A673 (cell line): ENCODE results near the gene CXorf51A. TPM values are rescaled to one million over a fixed set of nuclear protein-coding genes. Genes with fewer than 3 reads are reported as not detected.
"Not testable (repeated sequence)": the region's sequence is repeated elsewhere in the genome, so short reads cannot be mapped to it uniquely, and the experiment has no call there.

Experiments
- BruUV-seq: library from RNA; stranded (reverse); fragments of 400-500 nt; replicated peaks from 2 replicates; lab custom pipeline; 2021; lab: Mats Ljungman, UMichigan
- CTCF ChIA-PET: fragments of 300-600 bp; sonication (Branson Sonifier 250); formaldehyde crosslinking; loops from one replicate; lab custom pipeline; 2022; ENCODE audit warnings: antibody characterized with exemption; lab: Charles Lee
- POLR2A ChIA-PET: fragments of 300-600 bp; sonication (Branson Sonifier 250); formaldehyde crosslinking; loops from one replicate; lab custom pipeline; 2022; ENCODE audit warnings: antibody characterized with exemption; ENCODE audit not compliant: low non-redundant PET; lab: Charles Lee
- DNase-seq: peaks from one replicate; pipeline ENCODE4 v3.0.0-alpha.2; 2015; ENCODE audit warnings: low spot score
- H3K27ac ChIP-seq: fragments of 200-600 bp; sonication (generic); 2 replicates; pipeline ENCODE4 v1.5.1; 2016; ENCODE audit warnings: mixed run types, low read depth, mild to moderate bottlenecking, mixed read lengths, antibody characterized with exemption, low read length; ENCODE audit not compliant: poor library complexity, severe bottlenecking
- H3K27me3 ChIP-seq: fragments of 200-600 bp; sonication (generic); replicated peaks from 2 replicates; pipeline ENCODE4 v1.6.1; 2017; ENCODE audit warnings: mixed run types, low read depth, mild to moderate bottlenecking, mixed read lengths, antibody characterized with exemption, low read length; ENCODE audit not compliant: insufficient read depth, poor library complexity
- H3K36me3 ChIP-seq: fragments of 200-600 bp; sonication (generic); 2 replicates; pipeline ENCODE4 v1.6.1; 2016; ENCODE audit warnings: mixed run types, mild to moderate bottlenecking, mixed read lengths, antibody characterized with exemption, low read length; ENCODE audit not compliant: insufficient read depth, poor library complexity, severe bottlenecking
- H3K4me1 ChIP-seq: fragments of 200-600 bp; sonication (generic); 2 replicates; pipeline ENCODE4 v1.6.1; 2017; ENCODE audit warnings: mixed run types, mild to moderate bottlenecking, mixed read lengths, antibody characterized with exemption, low read length; ENCODE audit not compliant: insufficient read depth, poor library complexity, severe bottlenecking
- H3K4me3 ChIP-seq: fragments of 200-600 bp; sonication (generic); 2 replicates; pipeline ENCODE4 v1.5.1; 2016; ENCODE audit warnings: low read depth, mixed run types, mild to moderate bottlenecking, mixed read lengths, low read length; ENCODE audit not compliant: poor library complexity, severe bottlenecking
- H3K9me3 ChIP-seq: fragments of 200-600 bp; sonication (generic); 2 replicates; pipeline ENCODE4 v1.6.1; 2016; ENCODE audit warnings: mixed run types, low read depth, mild to moderate bottlenecking, mixed read lengths, antibody characterized with exemption, low read length; ENCODE audit not compliant: poor library complexity, severe bottlenecking
- CTCF ChIP-seq: fragments of 300-800, 200-600 bp; sonication (generic); conservative IDR thresholded peaks from 2 replicates; pipeline ENCODE4 v1.5.1; 2017; ENCODE audit warnings: low read depth, mild to moderate bottlenecking, antibody characterized with exemption, low read length, moderate library complexity, mixed read lengths
- EZH2 ChIP-seq: fragments of 200-600 bp; sonication (generic); IDR thresholded peaks from 2 replicates; pipeline ENCODE4 v1.6.1; 2017; ENCODE audit warnings: borderline replicate concordance, low read depth, mild to moderate bottlenecking, mixed read lengths, antibody characterized with exemption, low read length; ENCODE audit not compliant: poor library complexity, severe bottlenecking
- intact Hi-C: fragments of 100-400 bp; cut with micrococcal nuclease; formaldehyde crosslinking; loops from one replicate; pipeline ENCODE4 v1.10.0; 2022; ENCODE audit not compliant: unreplicated experiment
- total RNA-seq: library from RNA; stranded (reverse); gene quantifications from 2 replicates; pipeline ENCODE4 v1.2.3, GENCODE V29; 2021

The CXorf51A gene
- total RNA-seq, 1 experiment from 2014 or later: not detected

- ChIA-PET CTCF (no interaction called here), POLR2A (no interaction called here)
- TF ChIP-seq CTCF (no peak), EZH2 (no peak)
- H3K36me3 ChIP-seq: no peaks in the 10 kb centered on the region
- no TSS peak for BruUV-seq
- H3K9me3 ChIP-seq: peaks cover 21% of the 10 kb centered on the region
- no peak for DNase-seq
- intact Hi-C loops: no loop called here
- H3K4me1 ChIP-seq: no peaks in the 10 kb centered on the region
- no peak overlapping the region for H3K27ac ChIP-seq
- H3K4me3 ChIP-seq: no peak overlapping the region
- H3K27me3 ChIP-seq: no peaks in the 10 kb centered on the region
Observed at GRCh38 chrX:146831994-146832393, 17.4 kb upstream of the CXorf51A start.

- BruUV-seq, intact Hi-C loops, H3K36me3 ChIP-seq, H3K4me3 ChIP-seq, POLR2A ChIA-PET, DNase-seq, CTCF ChIA-PET, H3K27me3 ChIP-seq, H3K27ac ChIP-seq, H3K9me3 ChIP-seq, H3K4me1 ChIP-seq: not testable (repeated sequence)
Observed at GRCh38 chrX:146809471-146809870, 5.1 kb downstream of the CXorf51A start, which contains the start of gene CXorf51B. Gene CXorf51B (plus strand): TSS chrX:146809771. CDS start chrX:146809792, 21 bp downstream.

Other genes starting within 250 kb of the CXorf51A start
- gene CXorf51B, start 5.0 kb downstream of the CXorf51A start, total RNA-seq: not detected in 2 replicates